Measurements from ENCODE around the gene USF1. TPM values are rescaled to one million over a fixed set of nuclear protein-coding genes. Genes with fewer than 3 reads are reported as not detected.

Gene USF1
- total RNA-seq, 1 experiment from 2014 or later: 75.4 TPM

DNA sequence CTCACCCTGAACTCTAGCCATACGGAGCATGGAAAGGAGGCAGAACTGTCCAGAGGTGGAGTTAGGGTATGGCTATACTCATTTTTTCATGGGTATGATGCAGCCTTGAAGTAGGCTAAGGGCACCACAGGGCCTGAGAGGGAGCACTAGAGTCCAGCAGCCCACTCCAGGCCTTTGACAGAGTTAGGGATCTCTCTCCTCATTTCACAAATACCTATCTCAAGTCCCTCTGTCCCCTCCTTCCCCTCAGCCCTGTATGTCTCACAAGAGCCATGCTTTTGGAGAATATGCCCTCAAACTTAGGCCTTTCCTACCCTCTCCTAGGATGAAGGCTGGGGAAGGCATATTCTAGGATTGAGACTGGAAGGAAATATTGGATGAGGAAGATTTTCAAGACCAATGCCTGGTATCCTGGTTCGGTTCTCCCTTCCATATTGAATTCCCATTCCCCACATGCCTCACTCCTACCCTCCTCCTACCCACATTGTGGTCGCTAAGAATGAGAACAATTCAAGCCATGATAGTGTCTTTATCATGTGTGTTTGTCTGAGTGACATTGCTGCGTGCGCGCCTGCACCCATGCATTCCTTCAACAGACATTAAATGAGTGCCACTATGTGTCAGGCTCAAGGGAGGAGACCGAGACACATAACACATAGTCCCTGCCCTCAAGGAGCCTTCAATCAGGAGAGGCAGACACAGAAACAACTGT lies 46.2 kb upstream of the USF1 start:
- TF ChIP-seq, protein P1, sequence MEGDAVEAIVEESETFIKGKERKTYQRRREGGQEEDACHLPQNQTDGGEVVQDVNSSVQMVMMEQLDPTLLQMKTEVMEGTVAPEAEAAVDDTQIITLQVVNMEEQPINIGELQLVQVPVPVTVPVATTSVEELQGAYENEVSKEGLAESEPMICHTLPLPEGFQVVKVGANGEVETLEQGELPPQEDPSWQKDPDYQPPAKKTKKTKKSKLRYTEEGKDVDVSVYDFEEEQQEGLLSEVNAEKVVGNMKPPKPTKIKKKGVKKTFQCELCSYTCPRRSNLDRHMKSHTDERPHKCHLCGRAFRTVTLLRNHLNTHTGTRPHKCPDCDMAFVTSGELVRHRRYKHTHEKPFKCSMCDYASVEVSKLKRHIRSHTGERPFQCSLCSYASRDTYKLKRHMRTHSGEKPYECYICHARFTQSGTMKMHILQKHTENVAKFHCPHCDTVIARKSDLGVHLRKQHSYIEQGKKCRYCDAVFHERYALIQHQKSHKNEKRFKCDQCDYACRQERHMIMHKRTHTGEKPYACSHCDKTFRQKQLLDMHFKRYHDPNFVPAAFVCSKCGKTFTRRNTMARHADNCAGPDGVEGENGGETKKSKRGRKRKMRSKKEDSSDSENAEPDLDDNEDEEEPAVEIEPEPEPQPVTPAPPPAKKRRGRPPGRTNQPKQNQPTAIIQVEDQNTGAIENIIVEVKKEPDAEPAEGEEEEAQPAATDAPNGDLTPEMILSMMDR (IDR thresholded peaks at IDR 0.05; ENCODE audit: unreplicated experiment): no peak
- CTCF ChIA-PET: interaction anchor here (1.2 kb wide), 1 partner anchor 9 kb away, joined by 5 read pairs; no protein-coding TSS in a partner anchor
- no peak overlapping the region for H3K4me3 Mint-ChIP-seq (ENCODE audit: low read depth, unreplicated experiment)
- intact Hi-C loops (cut with micrococcal nuclease; ENCODE audit: unreplicated experiment): no loop called here
- peaks cover 26% of the 10 kb centered on the region for H3K36me3 Mint-ChIP-seq (ENCODE audit: insufficient read depth, unreplicated experiment)
- H3K27ac Mint-ChIP-seq (ENCODE audit: unreplicated experiment): peak overlapping the region; percentile 39
- H3K4me1 Mint-ChIP-seq (ENCODE audit: low read depth, unreplicated experiment): peaks cover 73% of the 10 kb centered on the region
- no peaks in the 10 kb centered on the region for H3K9me3 Mint-ChIP-seq (ENCODE audit: low read depth, unreplicated experiment)
- no peak for DNase-seq
- BruUV-seq (replicated peaks): no TSS peak
- no peaks in the 10 kb centered on the region for H3K27me3 Mint-ChIP-seq (ENCODE audit: unreplicated experiment)

DNA sequence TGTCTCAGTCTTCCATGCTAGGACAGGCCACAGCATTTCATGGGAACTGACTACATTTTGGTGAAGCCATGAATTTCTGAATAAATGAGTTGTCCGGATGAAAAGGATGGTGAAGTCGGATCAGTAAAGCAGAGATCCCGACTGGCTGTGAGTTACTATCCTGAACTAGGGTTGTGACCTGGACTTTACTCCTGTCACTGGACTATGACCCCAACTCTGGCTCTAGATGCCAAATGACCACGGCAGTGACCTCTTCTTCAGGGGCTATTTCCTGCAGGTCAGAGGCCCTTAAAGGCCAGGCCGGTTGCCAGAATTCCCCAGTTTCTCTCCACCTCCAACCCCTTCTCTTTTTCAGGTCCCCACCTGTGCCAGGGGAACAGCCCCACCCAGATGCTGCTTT lies 45.3 kb upstream of the USF1 start:
- H3K27me3 Mint-ChIP-seq (ENCODE audit: unreplicated experiment): no peaks in the 10 kb centered on the region
- peaks cover 34% of the 10 kb centered on the region for H3K36me3 Mint-ChIP-seq (ENCODE audit: insufficient read depth, unreplicated experiment)
- H3K9me3 Mint-ChIP-seq (ENCODE audit: low read depth, unreplicated experiment): no peaks in the 10 kb centered on the region
- H3K27ac Mint-ChIP-seq (ENCODE audit: unreplicated experiment): no peak overlapping the region
- H3K4me1 Mint-ChIP-seq (ENCODE audit: low read depth, unreplicated experiment): peaks cover 73% of the 10 kb centered on the region
- CTCF ChIA-PET: no interaction called here
- intact Hi-C loops (cut with micrococcal nuclease; ENCODE audit: unreplicated experiment): no loop called here
- no peak for DNase-seq
- TF ChIP-seq, protein P1 (IDR thresholded peaks at IDR 0.05; ENCODE audit: unreplicated experiment): no peak
- no TSS peak for BruUV-seq (replicated peaks)
- no peak overlapping the region for H3K4me3 Mint-ChIP-seq (ENCODE audit: low read depth, unreplicated experiment)

DNA sequence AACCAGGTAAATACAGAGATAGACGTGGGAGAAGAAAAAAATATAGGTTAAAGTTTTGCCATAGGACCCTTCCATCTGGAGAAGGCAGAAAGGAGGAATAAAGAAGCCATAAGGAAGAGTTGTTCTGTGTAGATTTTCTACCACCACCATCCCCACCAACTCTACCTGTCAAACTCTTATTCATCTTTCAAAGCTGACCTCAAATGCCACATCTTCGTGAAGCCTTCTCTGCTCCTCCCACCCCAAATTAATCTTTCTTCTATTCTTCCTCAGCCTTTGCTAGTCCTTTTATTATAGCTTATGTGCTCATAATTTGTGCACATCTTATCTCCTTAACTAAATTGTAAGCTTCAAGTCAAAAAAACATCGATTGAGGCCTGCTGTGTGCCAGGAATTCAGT lies 44.8 kb upstream of the USF1 start:
- CTCF ChIA-PET: no interaction called here
- no TSS peak for BruUV-seq (replicated peaks)
- Mint-ChIP-seq H3K27ac (ENCODE audit: unreplicated experiment) (no peak overlapping the region), H3K4me3 (ENCODE audit: low read depth, unreplicated experiment) (no peak overlapping the region), H3K36me3 (ENCODE audit: insufficient read depth, unreplicated experiment) (peaks cover 39% of the 10 kb centered on the region), H3K9me3 (ENCODE audit: low read depth, unreplicated experiment) (no peaks in the 10 kb centered on the region), H3K27me3 (ENCODE audit: unreplicated experiment) (no peaks in the 10 kb centered on the region), H3K4me1 (ENCODE audit: low read depth, unreplicated experiment) (peaks cover 76% of the 10 kb centered on the region)
- intact Hi-C loops (cut with micrococcal nuclease; ENCODE audit: unreplicated experiment): no loop called here
- TF ChIP-seq, protein P1 (IDR thresholded peaks at IDR 0.05; ENCODE audit: unreplicated experiment): no peak
- no peak for DNase-seq

DNA sequence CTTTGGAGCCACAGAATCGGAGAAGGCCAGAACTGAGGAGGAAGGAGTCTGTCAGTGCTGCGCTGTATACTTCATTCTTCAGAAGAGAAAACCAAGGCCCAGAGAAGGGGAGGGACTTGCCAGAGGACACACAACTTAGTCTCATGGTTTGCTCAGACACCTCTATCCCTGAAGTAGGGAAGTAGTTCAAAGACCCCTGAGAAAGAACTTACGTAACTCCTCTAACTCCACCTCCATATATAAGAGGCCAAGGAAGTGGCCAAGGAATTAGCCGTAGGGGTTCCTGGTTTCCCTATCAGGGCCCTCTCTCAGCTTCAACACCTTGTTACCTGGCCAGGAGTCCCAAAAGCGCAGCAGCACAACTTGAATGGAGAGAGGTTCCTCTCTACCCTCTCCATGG lies 44.2 kb upstream of the USF1 start:
- CTCF ChIA-PET: interaction anchor here (1.3 to 2.1 kb wide), 4 partner anchors 8 to 69 kb away, joined by 4 to 17 read pairs (median 8); partner anchors contain the start of genes F11R and KLHDC9
- Mint-ChIP-seq H3K4me3 (ENCODE audit: low read depth, unreplicated experiment) (no peak overlapping the region), H3K36me3 (ENCODE audit: insufficient read depth, unreplicated experiment) (peaks cover 46% of the 10 kb centered on the region), H3K27ac (ENCODE audit: unreplicated experiment) (peak overlapping the region; percentile 71), H3K27me3 (ENCODE audit: unreplicated experiment) (no peaks in the 10 kb centered on the region), H3K9me3 (ENCODE audit: low read depth, unreplicated experiment) (no peaks in the 10 kb centered on the region), H3K4me1 (ENCODE audit: low read depth, unreplicated experiment) (peaks cover 82% of the 10 kb centered on the region)
- DNase-seq: no peak
- TF ChIP-seq, protein P1 (IDR thresholded peaks at IDR 0.05; ENCODE audit: unreplicated experiment): no peak
- intact Hi-C loops (cut with micrococcal nuclease; ENCODE audit: unreplicated experiment): no loop called here
- TSS peak; percentile 31 for BruUV-seq (replicated peaks)
